Activated CD8-positive, alpha-beta memory T cell treated with anti-CD3 and anti-CD28 coated beads, Interleukin-2, amount 50 U/mL, for 48 hours (primary cell): ENCODE data around the gene PSMD8.
"Not testable (repeated sequence)": the region's sequence is repeated elsewhere in the genome, so short reads cannot be mapped to it uniquely, and the experiment has no call there.

Source experiments
- DNase-seq: peaks from one replicate; pipeline ENCODE4 v3.0.0-alpha.2; 2020

Gene PSMD8

DNA sequence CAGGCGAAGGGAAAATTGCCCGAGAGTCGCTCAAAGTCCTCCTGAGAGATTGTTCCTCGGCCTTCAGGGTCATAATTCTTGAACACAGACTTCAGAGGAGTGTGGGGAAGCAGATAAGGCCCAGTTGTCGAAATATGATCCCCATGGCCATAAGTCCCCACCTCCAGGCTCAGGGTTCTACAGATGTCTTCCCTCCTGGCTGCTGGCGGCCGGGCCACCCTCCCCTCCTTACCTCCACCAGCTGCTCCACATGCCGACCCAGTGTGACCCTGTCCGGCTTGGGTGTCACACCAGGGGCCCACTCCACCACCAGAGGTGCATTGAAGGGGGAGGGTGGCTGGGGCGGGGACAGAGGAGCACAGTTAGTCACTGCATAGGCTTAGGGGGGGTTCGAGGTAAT lies 38.6 kb downstream of the PSMD8 start:
- DNase-seq = no peak

- no peak for DNase-seq
These were observed 39.0 kb downstream of the PSMD8 start for GRCh38 chr19:38413416-38413815.

GRCh38 chr19:38417146-38417543 lies 42.8 kb downstream of the PSMD8 start:
- no peak for DNase-seq

DNA sequence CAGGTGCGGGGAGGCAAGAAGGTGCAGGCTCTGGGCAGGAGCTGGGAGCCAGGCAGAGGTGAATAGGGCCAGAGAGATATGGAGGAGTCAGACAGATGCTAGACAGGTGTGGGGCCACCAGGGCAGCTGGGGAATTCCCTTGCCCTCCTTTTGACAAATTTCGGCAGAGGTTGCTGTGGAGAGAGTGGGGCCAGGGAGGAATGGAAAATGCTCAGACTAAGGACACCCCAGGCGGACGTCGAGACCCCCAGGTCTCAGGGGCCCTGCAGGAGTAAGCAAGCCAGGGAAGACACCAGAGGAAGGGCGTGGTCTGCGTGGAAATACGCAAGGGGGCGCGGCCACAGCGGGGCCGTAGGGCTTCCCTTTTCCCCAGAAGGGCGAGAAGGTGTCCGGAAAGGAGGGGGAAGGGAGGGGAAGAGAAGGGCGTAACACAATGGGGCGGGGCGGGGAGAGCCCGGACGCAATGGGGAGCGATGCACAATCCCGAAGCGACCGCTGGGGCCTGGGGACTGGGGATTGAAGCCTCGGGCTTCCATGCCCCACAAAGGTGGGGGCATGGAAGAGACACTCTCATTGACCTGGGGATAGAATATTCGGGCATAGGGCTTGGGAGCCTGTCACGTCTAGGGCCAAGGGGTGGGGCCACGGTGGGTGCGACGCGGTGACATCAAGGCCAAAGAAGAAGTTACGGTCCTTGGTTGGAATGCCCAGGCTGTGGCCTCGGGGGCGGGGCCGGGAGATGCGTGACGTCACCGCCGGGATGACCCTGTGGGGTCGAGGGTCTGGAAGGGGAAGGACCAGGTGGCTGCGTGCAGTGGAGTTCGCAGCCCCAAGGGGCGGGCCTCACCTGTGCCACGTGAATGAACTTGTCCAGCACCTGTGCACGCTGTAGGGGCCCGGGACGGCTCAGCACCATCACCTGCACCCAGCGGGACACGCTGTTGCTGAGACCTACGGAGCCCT lies 43.5 kb downstream of the PSMD8 start:
- DNase-seq = peak; percentile 79

- no peak for DNase-seq
These were observed 46.6 kb downstream of the PSMD8 start for GRCh38 chr19:38420935-38421334.

- no peak for DNase-seq
These were observed 47.5 kb downstream of the PSMD8 start for GRCh38 chr19:38421856-38422255.

DNA sequence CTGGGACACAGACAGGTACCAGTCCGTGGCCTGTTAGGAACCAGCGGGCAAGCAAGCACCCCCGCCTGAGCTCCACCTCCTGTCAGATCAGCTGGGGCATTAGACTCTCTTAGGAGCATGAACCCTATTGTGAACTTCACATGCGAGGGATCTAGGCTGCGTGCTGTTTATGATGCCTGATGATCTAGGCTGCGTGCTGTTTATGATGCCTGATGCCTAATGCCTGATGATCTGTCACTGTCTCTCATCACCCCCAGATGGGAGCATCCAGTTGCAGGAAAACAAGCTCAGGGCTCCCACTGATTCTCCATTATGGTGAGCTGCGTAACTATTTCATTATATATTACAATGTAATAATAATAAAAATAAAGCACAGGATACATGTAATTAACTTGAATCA lies 48.1 kb downstream of the PSMD8 start:
- no peak for DNase-seq

DNA sequence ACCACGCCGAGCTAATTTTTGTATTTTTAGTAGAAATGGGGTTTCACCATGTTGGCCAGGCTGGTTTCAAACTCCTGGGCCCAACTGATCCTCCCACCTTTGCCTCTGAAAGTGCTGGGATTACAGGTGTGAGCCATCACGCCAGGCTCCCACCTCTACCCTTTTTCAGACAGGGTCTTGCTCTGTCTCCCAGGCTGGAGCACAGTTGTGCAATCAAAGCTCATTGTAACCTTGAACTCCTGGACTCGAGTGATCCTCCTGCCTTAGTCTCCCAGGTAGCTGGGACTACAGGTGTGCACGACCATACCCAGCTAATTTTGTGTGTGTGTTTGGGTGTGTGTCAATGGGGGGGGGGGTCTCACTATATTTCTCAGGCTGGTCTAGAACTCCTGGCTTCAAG lies 49.9 kb downstream of the PSMD8 start:
- no peak for DNase-seq

GRCh38 chr19:38425222-38425809 lies 50.9 kb downstream of the PSMD8 start:
- no peak for DNase-seq

GRCh38 chr19:38425810-38426466 lies 51.6 kb downstream of the PSMD8 start, which contains the start of gene RASGRP4:
Gene RASGRP4 (minus strand): TSS chr19:38426219. CDS start chr19:38426091, 128 bp downstream.
- peak; percentile 73 for DNase-seq

DNA sequence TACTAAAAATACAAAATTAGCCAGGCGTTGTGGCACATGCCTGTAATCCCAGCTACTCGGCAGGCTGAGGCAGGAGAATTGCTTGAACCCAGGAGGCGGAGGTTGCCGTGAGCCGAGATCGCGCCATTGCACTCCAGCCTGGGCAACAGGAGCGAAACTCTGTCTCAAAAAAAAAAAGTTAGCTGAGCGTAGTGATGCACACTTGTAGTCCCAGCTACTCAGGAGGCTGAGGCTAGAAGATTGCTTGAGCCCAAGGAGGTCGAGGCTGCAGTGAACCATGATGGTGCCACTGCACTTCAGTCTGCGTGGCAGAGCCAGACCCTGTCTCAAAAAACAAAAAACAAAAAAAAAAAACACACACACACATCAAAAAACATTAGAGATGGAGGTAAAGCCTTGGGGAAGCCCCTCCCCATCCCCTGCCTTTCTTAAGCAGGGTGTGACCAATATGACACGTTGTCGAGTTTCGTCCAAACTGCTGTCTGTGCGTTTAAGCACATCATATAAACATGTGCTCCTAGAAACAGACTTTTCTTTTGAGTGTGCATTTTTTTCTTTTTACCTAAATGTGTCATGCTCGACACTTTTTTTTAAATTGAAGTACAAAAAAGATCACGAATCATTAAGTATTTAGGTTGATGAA lies 52.8 kb downstream of the PSMD8 start:
- not testable (repeated sequence) for DNase-seq

DNA sequence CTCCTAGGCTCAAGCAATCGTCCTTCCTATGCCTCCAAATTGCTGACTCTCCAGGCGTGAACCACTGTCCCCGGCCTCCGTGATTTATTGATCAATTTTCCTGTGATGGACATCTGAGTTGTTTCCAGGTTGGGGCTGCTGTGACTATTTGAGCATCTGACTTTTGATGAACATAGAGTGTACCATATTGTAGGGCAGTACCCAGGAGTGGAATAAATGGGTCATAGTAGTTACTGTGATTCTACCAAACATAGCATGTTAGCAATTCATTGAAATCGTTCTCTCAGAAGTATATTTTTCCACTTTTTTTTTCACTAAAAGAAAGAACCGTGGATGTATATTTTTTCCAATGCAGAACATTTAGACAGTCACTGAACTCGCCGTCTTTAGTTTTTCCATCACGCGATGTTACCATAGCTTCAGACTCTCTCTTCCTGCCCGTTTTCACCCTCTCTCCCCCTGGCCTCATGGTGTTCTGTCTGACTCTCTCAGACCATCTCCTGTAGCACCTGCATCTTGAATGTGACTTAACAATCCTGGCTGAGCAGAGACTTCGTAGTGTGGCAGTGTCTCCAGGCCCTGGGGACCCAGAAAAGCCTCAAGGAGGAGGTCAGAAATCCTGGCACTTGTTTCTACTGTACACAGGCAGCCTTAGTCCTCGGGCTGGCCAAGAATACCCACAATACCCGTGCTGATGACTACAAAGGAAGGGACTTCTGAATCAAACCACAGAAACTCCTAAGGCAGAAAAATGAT lies 54.9 kb downstream of the PSMD8 start:
- no peak for DNase-seq

GRCh38 chr19:38429811-38430156 lies 55.4 kb downstream of the PSMD8 start:
- DNase-seq = no peak

- no peak for DNase-seq
These were observed 56.6 kb downstream of the PSMD8 start for GRCh38 chr19:38430931-38431330.

- DNase-seq = peak; percentile 80
These were observed 58.9 kb downstream of the PSMD8 start, which contains the start of gene RYR1 for GRCh38 chr19:38433268-38433733. Gene RYR1 (plus strand): TSS chr19:38433691. CDS start chr19:38433830, 139 bp downstream.
